Osteoblast (primary cell): ENCODE measurements around the gene TNFAIP8. TPM values are rescaled to one million over a fixed set of nuclear protein-coding genes. Genes with fewer than 3 reads are reported as not detected.

Experiments used
- DNase-seq: peaks from one replicate; pipeline ENCODE4 v3.0.0; 2011; ENCODE audit warnings: low spot score, mixed read lengths; ENCODE audit not compliant: insufficient read length; ENCODE audit errors: missing footprints
- H2AFZ ChIP-seq: 2 replicates; pipeline ENCODE4 v1.6.0; 2011; ENCODE audit warnings: mild to moderate bottlenecking, low read length
- H3K27ac ChIP-seq: 2 replicates; pipeline ENCODE4 v1.5.1; 2011; ENCODE audit warnings: mild to moderate bottlenecking, low read depth, low read length, moderate library complexity
- H3K27me3 ChIP-seq: 2 replicates; pipeline ENCODE4 v1.6.0; 2012; ENCODE audit warnings: mild to moderate bottlenecking, control low read depth, inconsistent platforms, low read length, moderate library complexity; ENCODE audit not compliant: insufficient read depth
- H3K36me3 ChIP-seq: 2 replicates; pipeline ENCODE4 v1.5.1; 2011; ENCODE audit warnings: mild to moderate bottlenecking, low read length, control low read depth, moderate library complexity; ENCODE audit not compliant: insufficient read depth
- H3K4me1 ChIP-seq: 2 replicates; pipeline ENCODE4 v1.5.1; 2011; ENCODE audit warnings: mild to moderate bottlenecking, low read length, control low read depth, moderate library complexity; ENCODE audit not compliant: insufficient read depth
- H3K4me2 ChIP-seq: 2 replicates; pipeline ENCODE4 v1.6.0; 2011; ENCODE audit warnings: mild to moderate bottlenecking, low read length; ENCODE audit not compliant: insufficient read depth
- H3K4me3 ChIP-seq: fragments of 200-600 bp; sonication (generic); 3 replicates; pipeline ENCODE4 v1.5.1; 2012; ENCODE audit warnings: mild to moderate bottlenecking, low read length, inconsistent platforms; ENCODE audit not compliant: insufficient read depth
- H3K79me2 ChIP-seq: 2 replicates; pipeline ENCODE4 v1.6.0; 2012; ENCODE audit warnings: mild to moderate bottlenecking, low read length, control low read depth, inconsistent platforms; ENCODE audit not compliant: insufficient read depth
- H3K9me3 ChIP-seq: 2 replicates; pipeline ENCODE4 v1.5.1; 2011; ENCODE audit warnings: low read depth, low read length, control low read depth
- H4K20me1 ChIP-seq: 2 replicates; pipeline ENCODE4 v1.6.0; 2012; ENCODE audit warnings: mild to moderate bottlenecking, low read length, control low read depth; ENCODE audit not compliant: insufficient read depth
- CTCF ChIP-seq: IDR thresholded peaks from 2 replicates; pipeline ENCODE4 v1.5.1; 2011; ENCODE audit warnings: mild to moderate bottlenecking, low read depth, low read length, moderate library complexity; ENCODE audit errors: extremely low read depth
- total RNA-seq: library from RNA; depleted of rRNA; stranded (reverse); fragments of >200 nt; gene quantifications from 2 replicates; pipeline ENCODE4 v1.2.3, GENCODE V29; 2012

Gene TNFAIP8
- total RNA-seq, 1 donor = 23.2 TPM

GRCh38 chr5:119393746-119394145 lies 37.9 kb downstream of the TNFAIP8 start:
- Histone ChIP-seq H4K20me1 (no peaks in the 10 kb centered on the region), H3K4me3 (no peak overlapping the region), H3K27ac (peak overlapping the region; percentile 51), H3K79me2 (peaks cover 7% of the 10 kb centered on the region), H2AFZ (no peak overlapping the region), H3K4me2 (peak overlapping the region; percentile 57), H3K9me3 (no peaks in the 10 kb centered on the region), H3K36me3 (no peaks in the 10 kb centered on the region), H3K27me3 (no peaks in the 10 kb centered on the region), H3K4me1 (peaks cover 45% of the 10 kb centered on the region)
- no peak for TF ChIP-seq CTCF
- peak; percentile 69 for DNase-seq

- Histone ChIP-seq H3K4me1 (peaks cover 40% of the 10 kb centered on the region), H3K27ac (no peak overlapping the region), H2AFZ (no peak overlapping the region), H3K4me3 (no peak overlapping the region), H4K20me1 (no peaks in the 10 kb centered on the region), H3K9me3 (no peaks in the 10 kb centered on the region), H3K27me3 (no peaks in the 10 kb centered on the region), H3K79me2 (peaks cover 7% of the 10 kb centered on the region), H3K4me2 (no peak overlapping the region), H3K36me3 (no peaks in the 10 kb centered on the region)
- no peak for DNase-seq
- TF ChIP-seq CTCF = no peak
These were observed 39.4 kb downstream of the TNFAIP8 start for GRCh38 chr5:119395080-119395836.

- H3K36me3 ChIP-seq = no peaks in the 10 kb centered on the region
- no peak overlapping the region for H3K4me2 ChIP-seq
- no peak for TF ChIP-seq CTCF
- no peaks in the 10 kb centered on the region for H3K27me3 ChIP-seq
- H3K9me3 ChIP-seq = no peaks in the 10 kb centered on the region
- H3K79me2 ChIP-seq = peaks cover 5% of the 10 kb centered on the region
- H3K4me1 ChIP-seq = peaks cover 40% of the 10 kb centered on the region
- no peak overlapping the region for H2AFZ ChIP-seq
- H3K27ac ChIP-seq = no peak overlapping the region
- DNase-seq = no peak
- no peak overlapping the region for H3K4me3 ChIP-seq
- H4K20me1 ChIP-seq = no peaks in the 10 kb centered on the region
These were observed 40.3 kb downstream of the TNFAIP8 start for GRCh38 chr5:119396030-119396664.
